ENCODE data around the gene PLPP1.

PLPP1 gene

DNA sequence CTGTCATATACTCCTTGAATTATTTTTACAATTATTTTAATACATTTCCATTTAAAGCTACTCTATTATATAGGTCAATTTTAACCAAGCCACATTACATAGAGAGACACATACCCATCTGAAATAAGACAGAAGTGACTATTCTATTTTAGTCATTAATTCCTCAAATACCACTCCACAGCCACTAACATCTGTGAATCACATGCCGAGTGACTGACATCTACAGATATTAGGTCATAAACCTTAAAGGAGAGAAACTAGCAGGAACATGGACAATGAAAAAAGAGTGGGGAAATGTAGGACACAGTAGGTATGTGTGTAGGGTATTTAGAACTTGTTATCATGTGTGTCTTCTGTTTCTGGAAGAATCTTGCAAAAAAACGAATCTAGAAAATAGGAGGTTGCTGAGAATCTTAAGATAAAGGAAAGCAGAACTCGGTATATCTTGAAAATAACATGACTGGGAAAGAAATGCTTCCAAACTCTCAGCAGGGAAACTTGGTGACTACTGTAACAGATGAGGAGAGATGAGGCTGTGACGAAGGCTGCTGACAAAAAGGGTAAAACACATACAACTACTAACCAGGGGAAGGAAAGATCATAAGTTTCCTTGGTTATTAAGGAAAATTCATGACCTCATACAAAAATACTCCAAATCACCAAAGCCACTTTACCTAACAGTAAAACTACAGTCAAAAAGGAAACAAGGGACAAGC lies 84.6 kb downstream of the PLPP1 start:
- H3K27ac ChIP-seq = peak overlapping the region; percentile 10; the same call in 1 of the 2 replicates
- TF ChIP-seq ZFX (IDR thresholded peaks at IDR 0.05) = no peak

DNA sequence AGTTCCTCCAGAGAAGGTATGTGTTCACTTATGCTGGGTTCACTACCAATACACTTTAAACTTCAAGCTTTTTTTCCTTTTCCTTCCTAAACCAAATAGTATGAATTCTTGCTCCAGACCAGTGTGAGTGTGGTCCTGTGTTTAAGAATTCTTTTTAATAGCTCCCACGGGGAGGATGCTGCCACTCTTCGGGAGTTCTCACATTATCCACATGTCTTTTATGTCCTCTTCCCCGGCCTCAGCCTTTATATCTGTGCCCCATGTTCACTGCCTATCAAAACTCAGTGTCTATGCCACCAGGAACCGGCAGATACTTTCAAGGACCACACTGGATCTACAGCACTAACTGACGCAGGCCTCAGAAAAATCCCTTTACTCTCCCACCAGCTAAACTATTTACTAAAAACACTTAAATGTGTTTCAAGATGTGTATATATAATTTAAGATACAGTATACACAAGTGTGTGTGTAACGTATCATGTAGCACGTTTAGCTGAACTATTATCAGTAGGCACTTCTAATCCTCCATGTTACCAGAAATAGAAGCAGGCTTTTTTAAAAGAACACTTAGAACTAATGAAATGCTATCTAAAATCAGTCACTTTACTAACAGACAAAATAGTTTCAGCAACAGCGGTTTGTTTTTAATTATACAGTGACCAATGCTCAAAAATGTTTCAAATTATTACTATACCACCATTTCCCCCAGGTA lies 88.0 kb downstream of the PLPP1 start:
- H3K27ac ChIP-seq = no peak overlapping the region
- TF ChIP-seq ZFX (IDR thresholded peaks at IDR 0.05) = no peak
- TF ChIP-seq, protein P1, sequence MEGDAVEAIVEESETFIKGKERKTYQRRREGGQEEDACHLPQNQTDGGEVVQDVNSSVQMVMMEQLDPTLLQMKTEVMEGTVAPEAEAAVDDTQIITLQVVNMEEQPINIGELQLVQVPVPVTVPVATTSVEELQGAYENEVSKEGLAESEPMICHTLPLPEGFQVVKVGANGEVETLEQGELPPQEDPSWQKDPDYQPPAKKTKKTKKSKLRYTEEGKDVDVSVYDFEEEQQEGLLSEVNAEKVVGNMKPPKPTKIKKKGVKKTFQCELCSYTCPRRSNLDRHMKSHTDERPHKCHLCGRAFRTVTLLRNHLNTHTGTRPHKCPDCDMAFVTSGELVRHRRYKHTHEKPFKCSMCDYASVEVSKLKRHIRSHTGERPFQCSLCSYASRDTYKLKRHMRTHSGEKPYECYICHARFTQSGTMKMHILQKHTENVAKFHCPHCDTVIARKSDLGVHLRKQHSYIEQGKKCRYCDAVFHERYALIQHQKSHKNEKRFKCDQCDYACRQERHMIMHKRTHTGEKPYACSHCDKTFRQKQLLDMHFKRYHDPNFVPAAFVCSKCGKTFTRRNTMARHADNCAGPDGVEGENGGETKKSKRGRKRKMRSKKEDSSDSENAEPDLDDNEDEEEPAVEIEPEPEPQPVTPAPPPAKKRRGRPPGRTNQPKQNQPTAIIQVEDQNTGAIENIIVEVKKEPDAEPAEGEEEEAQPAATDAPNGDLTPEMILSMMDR (conservative IDR thresholded peaks at IDR 0.05) = no peak

DNA sequence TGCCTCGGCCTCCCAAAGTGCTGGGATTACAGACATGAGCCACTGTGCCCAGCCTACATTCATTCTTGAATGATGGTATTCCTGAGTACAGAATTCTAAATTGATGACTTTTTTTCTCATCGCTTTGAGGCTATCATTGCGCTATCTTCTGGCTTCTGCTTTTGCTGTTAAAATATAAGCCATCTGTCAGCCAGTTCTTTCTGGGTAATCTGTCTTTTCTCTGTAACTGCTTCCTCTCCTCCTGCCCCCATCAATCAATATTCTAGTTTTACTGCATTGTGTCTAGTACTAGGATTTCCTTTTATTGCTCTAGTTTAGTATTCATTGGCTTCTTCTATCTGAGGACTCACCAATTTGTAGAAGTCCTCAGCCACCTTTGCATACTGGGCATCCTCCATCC lies 89.0 kb downstream of the PLPP1 start:
- H3K27ac ChIP-seq = no peak overlapping the region
- TF ChIP-seq ZFX (IDR thresholded peaks at IDR 0.05) = no peak
- TF ChIP-seq, protein P1 (conservative IDR thresholded peaks at IDR 0.05) = no peak

DNA sequence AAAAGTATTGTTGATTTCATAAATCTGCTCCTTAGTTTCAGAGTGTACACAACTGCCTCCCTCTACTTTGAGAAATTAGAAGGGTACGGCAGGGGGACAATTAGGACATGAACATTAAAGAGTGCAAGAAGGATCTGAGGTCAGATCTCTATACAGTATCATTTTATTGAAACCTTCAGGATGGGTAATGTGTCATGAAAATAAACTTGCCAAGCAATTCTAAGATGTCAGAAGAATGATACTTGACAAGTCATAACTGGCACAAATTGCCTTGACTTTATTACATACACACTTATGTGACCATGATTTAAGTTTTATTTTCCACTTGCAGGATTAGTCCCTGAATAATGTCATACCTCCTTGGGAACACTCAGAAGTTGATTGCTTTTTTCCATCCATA lies 92.8 kb downstream of the PLPP1 start:
- no peak for TF ChIP-seq ZFX (IDR thresholded peaks at IDR 0.05)
- TF ChIP-seq, protein P1 (conservative IDR thresholded peaks at IDR 0.05) = no peak
- no peak overlapping the region for H3K27ac ChIP-seq

DNA sequence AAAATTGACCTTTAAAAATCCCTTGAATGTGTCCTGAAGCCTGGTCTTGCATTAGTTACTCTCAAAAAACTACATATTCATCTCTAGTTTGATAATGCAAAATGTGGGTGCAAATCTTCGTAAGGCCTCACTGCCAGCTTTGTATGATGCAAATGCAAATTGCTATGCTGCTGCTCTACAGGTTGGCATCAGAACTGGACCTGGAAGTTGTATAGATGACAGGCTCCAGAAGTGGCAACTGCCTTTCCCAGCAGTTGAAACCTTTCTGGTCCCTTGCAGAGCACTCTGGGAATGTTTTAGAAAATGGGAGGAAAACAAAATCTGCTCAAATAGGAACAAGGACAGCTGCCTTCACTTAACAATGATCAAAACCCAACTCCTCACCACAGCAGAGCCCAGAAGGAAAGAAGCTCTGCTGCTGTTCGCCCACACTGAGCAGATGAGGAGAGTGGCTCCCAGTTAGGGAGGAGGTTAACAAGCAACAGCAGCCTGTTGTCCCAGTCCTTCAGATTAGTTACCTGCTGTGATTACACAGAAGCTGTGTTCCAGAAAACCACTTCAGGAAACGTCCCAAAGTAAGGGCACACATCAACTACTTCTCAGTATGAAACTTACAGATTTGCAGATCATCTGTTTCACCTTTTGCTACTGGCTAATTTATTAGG lies 93.5 kb downstream of the PLPP1 start:
- H3K27ac ChIP-seq = peak overlapping the region; percentile 9; the same call in 1 of the 2 replicates
- TF ChIP-seq, protein P1 (conservative IDR thresholded peaks at IDR 0.05) = no peak
- no peak for TF ChIP-seq ZFX (IDR thresholded peaks at IDR 0.05)

DNA sequence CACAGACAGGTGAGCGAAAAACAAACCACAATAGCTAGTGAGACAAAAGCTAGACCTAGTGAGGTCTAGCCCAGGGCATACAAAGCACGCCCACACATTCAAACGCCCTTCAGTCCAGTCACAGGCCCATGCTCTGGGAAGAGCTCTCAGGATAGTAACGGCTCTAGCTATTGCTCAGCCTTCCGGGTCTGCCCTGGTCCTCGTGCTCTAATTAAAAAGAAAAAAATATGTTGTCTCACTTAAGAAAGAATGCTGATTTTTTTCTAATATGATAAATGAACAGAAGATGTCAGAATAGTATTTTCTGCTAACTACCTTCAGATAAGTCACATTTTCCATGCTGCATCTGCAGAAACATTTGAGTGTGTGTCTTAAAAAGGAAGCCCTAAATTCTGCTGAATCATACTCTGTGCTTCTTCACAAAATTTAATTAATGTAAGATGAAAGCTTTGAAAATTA lies 94.5 kb downstream of the PLPP1 start:
- TF ChIP-seq, protein P1 (conservative IDR thresholded peaks at IDR 0.05) = no peak
- no peak for TF ChIP-seq ZFX (IDR thresholded peaks at IDR 0.05)
- peak overlapping the region; percentile 30 for H3K27ac ChIP-seq

DNA sequence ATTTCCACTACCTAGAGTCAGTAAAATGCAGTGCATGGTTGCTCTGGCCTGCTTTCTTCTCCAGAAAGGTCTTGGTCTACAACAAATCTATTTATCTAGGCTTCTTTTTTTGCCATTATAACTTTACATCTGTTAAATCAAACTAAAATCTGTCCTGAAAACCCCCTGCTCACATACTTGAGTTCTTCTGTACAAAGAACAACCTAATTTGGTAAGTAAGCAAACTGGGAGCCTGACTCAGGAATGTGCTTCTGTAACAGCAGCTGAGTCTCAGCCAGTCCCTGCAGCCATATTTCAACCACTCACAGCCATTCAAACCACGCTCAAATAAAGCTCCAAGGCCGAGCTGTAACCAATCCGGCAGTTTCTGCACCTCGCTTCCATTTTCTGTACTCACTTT lies 95.8 kb downstream of the PLPP1 start:
- TF ChIP-seq ZFX (IDR thresholded peaks at IDR 0.05) = no peak
- TF ChIP-seq, protein P1 (conservative IDR thresholded peaks at IDR 0.05) = no peak
- H3K27ac ChIP-seq = peak overlapping the region; percentile 75

All from C4-2B (cell line).